HG02943 (cell line): ENCODE measurements around the gene CEP131.

Source experiments
- ATAC-seq: cut with Tn5 transposase; IDR thresholded peaks from one replicate; pipeline ENCODE4 v1.9.1; 2021; ENCODE audit warnings: mild to moderate bottlenecking, low read depth, moderate library complexity; ENCODE audit not compliant: unreplicated experiment

Gene CEP131

DNA sequence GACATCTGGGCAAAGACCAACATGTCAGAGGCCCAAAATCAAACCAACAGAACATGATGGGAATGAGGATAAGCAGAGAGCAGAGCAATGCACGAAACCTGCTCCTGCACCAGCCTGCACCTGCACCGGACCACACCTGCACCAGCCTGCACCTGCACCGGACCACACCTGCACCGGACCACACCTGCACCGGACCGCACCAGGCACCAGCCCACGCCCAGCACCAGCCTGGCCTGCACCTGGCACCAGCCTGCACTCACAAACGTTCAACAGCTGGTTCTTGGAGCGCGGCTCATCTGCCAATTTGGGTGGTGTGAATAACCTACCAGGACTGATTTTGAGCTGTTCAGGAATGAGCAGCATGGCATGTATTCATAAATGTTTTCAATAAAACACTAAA is 18.2 kb downstream of the CEP131 start:
- ATAC-seq = no peak

GRCh38 chr17:81203136-81203535 is 19.6 kb downstream of the CEP131 start:
- no peak for ATAC-seq

- ATAC-seq = no peak
These were observed 20.4 kb downstream of the CEP131 start for GRCh38 chr17:81202318-81202717.

DNA sequence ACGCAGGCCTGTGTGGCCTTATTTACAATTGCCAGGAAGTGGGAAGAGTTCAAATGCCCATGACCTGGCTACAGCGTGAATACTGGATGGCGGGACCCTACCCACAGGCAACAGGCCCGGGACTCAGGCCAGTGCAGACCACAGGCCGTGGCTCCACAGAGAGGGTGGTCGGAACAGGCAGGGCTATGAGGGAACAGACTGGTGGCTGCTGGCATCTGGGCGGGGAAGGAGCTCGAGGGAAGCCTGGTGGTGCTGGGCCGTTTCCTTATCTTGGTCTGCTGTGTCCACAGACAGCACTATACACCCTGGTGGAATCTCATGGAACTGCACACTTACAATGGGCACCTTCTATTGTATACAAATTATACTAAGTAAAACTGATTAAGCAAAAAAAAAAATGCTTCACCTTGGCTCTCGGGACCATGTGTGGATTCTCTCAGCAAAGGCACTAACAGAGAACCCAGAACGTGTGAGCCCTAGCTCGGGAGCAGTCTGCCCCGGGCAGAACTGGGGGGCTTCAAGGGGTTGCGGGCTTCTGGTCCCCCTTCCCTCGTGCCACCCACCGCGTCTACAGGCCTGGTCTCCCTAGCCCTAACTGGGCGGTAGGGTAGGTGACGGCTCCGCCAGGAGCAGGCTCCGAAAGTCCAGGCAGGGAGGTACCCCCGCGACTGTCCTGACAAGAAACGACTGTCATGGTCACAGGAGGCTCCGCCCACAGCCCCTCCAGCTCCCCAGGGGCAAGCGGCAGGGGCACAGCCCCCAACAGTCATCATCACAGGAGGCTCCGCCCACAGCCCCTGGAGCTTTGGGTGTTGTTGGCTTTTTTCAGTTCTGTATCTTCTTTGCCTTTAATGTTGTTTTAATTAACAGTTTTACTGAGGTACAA is 21.8 kb downstream of the CEP131 start:
- ATAC-seq = no peak

DNA sequence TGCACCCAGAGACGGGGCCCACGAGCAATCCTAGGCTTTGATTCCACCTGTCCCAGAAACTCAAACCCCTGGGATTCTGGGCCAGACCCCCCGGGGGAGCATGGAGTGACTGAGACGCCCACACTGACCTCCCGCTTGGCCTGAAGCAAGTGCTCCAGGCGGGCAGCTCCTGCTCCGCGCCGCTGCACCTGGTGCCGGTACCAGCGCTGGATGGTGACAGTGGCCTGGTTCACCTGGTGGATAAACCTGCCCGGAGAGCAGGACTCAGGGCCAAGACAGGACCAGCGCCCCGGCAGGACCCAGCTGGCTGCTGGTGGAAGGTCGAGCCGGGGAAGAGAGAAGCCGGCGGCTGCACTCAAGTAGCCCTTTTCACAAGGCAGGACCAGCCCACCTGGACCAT is 22.6 kb downstream of the CEP131 start:
- ATAC-seq = no peak

DNA sequence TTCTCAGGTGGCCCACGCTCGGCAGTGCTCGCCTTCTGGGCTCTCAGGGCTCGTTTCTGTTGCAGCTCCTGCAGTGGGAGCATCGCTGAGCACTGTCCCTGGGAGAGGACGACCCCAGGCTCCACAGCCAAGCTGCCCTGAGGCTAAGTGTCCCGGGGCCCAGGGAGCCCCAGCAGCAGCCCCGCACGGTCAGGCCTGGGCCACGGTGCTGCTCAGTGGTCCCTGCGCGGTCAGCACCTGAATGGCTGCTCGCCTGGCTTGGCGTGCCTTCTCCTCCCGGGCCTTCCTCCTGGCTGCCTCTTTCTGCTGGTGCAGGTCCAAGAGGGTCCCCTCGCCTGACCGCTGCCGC is 23.3 kb downstream of the CEP131 start:
- no peak for ATAC-seq

GRCh38 chr17:81198826-81199481 is 23.8 kb downstream of the CEP131 start:
- ATAC-seq = no peak

- ATAC-seq = no peak
These were observed 24.8 kb downstream of the CEP131 start for GRCh38 chr17:81197831-81198490.

GRCh38 chr17:81197409-81197795 is 25.4 kb downstream of the CEP131 start:
- no peak for ATAC-seq

DNA sequence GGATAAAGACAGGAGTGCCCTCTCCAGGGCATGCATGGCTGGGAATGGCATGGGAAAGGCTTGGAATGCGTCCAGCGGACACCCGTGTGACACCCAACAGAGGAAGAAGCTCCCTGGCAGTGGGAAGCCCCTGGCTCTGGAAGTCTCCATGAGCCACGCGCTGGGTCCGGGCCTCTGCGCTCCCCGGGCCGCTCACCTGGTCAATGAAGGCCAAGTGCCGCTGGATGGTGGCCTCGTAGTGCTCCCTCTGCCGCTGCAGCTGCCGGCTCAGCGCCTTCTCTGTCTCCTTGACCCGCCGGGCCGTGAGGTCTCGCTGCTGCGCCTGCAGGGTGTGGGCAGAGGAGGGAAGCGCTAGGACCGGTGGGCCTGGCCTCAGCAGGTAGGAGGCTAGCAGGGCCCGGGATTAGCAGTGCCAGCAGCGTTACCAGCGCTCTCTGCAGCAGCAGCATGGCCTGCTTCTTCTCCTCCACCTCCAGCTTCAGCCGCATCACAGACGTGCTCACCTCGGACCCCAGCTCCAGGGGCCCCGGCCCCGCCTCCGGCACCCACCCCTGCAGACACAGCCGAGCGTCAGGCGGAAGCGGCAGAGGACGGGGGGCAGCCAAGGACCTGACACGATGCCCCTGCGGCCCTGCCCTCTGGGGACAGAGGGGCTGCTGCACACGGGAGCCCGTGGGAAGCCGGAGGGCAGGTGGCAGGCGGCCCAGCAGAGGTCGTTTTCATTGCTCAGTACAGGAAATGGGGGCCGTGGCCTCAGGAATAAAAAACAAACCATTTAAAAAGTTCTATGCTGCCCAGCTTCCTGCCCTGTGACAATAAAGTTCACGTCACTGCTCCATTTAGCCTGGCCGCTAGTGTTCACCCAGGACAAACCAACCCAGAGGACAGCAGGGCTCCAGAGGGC is 26.0 kb downstream of the CEP131 start:
- ATAC-seq = no peak

DNA sequence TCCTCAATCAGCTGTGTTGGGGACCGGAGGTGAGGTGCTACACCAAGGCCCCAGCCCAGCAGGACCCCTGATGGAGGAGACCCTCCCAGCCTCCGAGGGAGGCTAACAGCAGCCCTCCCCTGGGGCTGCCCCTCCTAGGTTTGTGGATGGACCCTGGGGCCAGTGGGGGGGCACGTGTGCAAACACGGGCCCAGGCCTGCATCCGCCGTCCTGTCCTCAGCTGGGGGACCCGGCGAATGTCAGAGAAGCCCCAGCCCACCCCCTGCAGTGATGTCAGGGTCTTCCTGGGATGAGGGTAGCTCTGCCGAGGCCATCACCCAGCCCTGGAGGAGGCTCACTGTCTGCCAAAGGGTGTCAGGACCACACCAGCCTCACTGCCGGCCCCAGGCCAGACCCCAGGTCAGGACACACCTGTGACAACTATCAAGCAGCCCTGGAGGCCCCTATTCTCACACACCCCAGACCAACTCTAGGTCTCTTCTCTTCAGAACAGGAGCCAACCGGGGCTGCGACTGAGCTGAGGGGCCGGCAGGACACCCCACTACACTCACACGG is 26.7 kb downstream of the CEP131 start:
- no peak for ATAC-seq

DNA sequence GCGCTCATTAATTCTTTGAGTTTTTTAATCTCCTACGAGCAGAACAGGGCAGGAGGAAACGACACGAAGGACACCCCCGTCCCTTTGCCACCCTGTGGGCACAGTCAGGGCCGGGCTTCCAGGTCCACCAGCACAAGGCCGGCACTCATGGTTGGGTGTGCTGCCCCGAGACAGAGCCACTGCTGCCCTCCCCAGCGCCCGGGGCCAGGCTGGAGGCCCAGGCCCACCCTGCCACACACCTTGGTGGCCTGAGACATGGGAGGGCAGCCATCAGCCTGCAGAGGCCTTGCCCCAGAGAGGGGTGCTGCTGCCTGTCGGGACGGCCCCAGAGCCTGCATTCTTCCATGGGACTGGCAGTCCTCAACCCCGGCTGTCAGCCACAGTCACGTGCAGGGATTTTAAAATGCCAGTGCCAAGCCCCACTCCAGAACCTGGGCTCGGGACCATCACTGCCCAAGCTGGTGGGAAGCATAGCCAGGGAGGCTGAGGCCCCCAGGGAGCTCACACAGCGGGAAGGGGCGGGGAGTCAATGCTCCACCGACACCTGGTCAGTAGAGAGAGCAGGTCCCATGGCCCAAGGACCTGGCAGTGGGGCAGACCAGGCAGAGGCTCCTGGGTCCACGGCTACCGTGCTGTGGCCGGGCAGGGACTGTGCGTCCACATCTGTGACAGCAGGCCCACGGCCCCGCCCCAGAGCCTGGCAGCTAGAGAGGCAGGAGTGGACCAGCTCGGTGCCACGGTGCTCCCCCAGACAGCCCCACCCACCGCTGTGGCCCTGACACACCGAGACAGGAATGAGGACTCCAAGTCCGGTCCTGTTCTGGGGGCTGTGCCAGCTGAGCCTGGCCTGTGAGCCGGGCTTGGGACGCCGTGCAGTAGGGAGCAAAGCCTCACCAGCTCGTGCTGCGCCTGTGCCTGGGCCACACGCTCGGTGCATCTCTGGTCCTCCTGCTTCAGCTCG is 27.5 kb downstream of the CEP131 start:
- ATAC-seq = no peak

DNA sequence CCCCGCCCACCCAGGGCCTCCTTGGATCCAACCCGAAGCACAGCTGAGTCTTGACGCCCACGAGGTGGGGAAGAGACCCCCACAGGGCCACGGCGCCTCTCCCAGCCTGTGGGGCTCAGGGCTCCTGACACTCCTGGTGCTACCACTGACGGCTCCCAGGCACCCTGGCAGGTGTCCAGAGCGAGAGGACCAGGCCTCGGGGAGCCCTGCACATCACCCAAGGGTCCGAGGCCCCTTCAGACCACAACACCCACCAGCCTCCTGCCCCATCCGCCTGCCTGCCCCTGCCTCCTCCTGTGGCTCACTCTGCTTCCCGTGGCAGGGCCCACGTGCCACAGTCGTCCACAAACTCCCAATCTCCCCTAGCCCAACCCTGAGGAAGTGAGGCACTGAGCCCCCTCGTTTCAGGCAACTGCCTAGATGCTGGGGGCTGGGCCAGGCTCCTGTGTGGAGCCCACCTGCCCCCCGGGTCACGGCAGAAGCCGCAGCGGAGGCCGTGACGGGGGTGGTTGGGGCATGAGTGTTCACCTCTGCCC is 28.5 kb downstream of the CEP131 start:
- ATAC-seq = no peak

GRCh38 chr17:81193470-81194224 is 29.1 kb downstream of the CEP131 start:
- ATAC-seq = no peak

DNA sequence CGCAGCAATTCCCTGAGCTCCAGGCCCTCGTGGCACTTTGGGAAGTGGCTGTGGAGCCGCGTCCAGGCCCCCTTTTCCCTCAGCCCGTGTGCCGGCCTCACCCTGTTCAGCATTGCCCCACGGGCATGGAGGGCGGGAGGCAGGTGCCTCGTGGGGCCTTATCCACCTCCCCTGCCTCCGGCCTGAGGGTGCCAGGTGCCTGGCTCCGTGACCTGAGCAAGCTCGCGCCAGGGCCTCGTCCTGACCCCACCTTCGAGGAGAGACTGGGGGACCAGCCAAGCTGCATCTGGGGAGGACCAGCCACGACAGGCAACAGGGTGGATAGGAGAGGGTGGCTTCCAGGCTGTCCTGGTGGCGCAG is 29.7 kb downstream of the CEP131 start:
- no peak for ATAC-seq

GRCh38 chr17:81192386-81193050 is 30.2 kb downstream of the CEP131 start:
- ATAC-seq = no peak

DNA sequence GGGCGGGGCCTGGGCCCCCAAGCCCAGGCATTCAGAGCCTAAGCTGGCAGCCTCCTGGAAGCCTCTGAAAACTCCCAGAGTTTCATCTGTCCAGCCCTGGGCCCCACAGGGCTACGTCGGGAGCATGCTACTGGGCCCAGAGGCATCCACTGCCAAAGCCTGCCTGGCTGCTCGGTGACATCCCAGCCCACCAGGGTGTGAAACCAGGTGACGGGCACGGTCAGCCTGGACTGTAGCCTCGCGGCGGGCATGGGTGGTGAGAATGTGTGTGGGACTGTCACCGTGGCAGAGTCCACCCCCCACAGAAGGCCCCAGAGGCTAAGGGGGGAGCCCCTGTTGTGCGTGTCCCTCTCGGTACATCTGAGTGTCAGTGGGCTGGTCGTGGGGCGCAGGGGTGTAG is 31.1 kb downstream of the CEP131 start:
- no peak for ATAC-seq

DNA sequence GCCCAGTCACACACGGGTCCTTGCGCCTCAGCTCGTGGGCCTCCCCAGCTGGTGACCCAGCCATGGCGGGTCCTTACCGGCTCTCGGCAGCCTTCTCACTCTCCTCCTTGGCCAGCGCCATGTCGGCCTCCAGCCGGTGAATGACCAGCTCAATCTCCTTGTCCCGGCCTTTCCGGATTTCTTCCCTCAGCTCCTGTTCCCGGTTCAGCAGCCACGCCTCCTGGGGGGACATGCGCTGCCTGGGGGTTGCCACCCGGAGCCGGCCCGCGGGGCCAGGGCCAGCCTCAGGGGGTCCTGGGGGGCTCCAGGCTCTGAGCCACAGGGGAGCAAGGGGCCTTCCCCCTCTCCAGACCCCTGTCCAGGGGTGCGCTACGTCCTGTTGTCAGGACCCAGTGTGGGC is 31.6 kb downstream of the CEP131 start:
- ATAC-seq = no peak
